ENCODE data around the gene TRHDE.

Gene TRHDE

GRCh38 chr12:72275526-72275925 lies 3.4 kb downstream of the TRHDE start:
- no peak for DNase-seq

GRCh38 chr12:72276181-72276805 lies 4.1 kb downstream of the TRHDE start:
- no peak for DNase-seq

GRCh38 chr12:72277415-72277814 lies 5.2 kb downstream of the TRHDE start:
- no peak for DNase-seq

- no peak for DNase-seq
Observed at GRCh38 chr12:72278894-72279293, 6.7 kb downstream of the TRHDE start.

GRCh38 chr12:72281126-72281525 lies 9.0 kb downstream of the TRHDE start:
- DNase-seq: no peak

- DNase-seq: no peak
Observed at GRCh38 chr12:72282721-72283120, 10.6 kb downstream of the TRHDE start.

GRCh38 chr12:72285861-72286260 lies 13.7 kb downstream of the TRHDE start:
- DNase-seq: no peak

- no peak for DNase-seq
Observed at GRCh38 chr12:72286526-72286925, 14.4 kb downstream of the TRHDE start.

- no peak for DNase-seq
Observed at GRCh38 chr12:72288436-72288835, 16.3 kb downstream of the TRHDE start.

- DNase-seq: no peak
Observed at GRCh38 chr12:72288911-72289310, 16.7 kb downstream of the TRHDE start.

GRCh38 chr12:72289633-72290032 lies 17.5 kb downstream of the TRHDE start:
- no peak for DNase-seq

GRCh38 chr12:72291175-72291574 lies 19.0 kb downstream of the TRHDE start:
- DNase-seq: no peak

- no peak for DNase-seq
Observed at GRCh38 chr12:72293701-72294100, 21.5 kb downstream of the TRHDE start.

- no peak for DNase-seq
Observed at GRCh38 chr12:72295101-72295500, 22.9 kb downstream of the TRHDE start.

GRCh38 chr12:72295744-72296143 lies 23.6 kb downstream of the TRHDE start:
- no peak for DNase-seq

GRCh38 chr12:72296389-72296788 lies 24.2 kb downstream of the TRHDE start:
- no peak for DNase-seq

- DNase-seq: no peak
Observed at GRCh38 chr12:72297666-72298065, 25.5 kb downstream of the TRHDE start.

- no peak for DNase-seq
Observed at GRCh38 chr12:72300728-72301127, 28.6 kb downstream of the TRHDE start.

GRCh38 chr12:72304751-72305150 lies 32.6 kb downstream of the TRHDE start:
- DNase-seq: no peak

GRCh38 chr12:72307229-72307628 lies 35.1 kb downstream of the TRHDE start:
- no peak for DNase-seq

- DNase-seq: no peak
Observed at GRCh38 chr12:72311946-72312345, 39.8 kb downstream of the TRHDE start.

- no peak for DNase-seq
Observed at GRCh38 chr12:72313806-72314205, 41.6 kb downstream of the TRHDE start.

- DNase-seq: no peak
Observed at GRCh38 chr12:72315858-72316257, 43.7 kb downstream of the TRHDE start.

- no peak for DNase-seq
Observed at GRCh38 chr12:72318341-72318740, 46.2 kb downstream of the TRHDE start.

- DNase-seq: no peak
Observed at GRCh38 chr12:72323881-72324280, 51.7 kb downstream of the TRHDE start.

- DNase-seq: no peak
Observed at GRCh38 chr12:72330301-72330700, 58.1 kb downstream of the TRHDE start.

Data from activated T-cell treated with anti-CD3 and anti-CD28 coated beads, Interleukin-2, amount 50 U/mL, for 48 hours (primary cell).